IPS-NIHi7 (cell line): Measurements from ENCODE around the gene PDPR.
A peak's percentile ranks its signal among the peaks of the same experiment; 100 is the strongest.
"Not testable (repeated sequence)": the region's sequence is repeated elsewhere in the genome, so short reads cannot be mapped to it uniquely, and the experiment has no call there.

Experiments used
- DNase-seq: peaks from one replicate; pipeline ENCODE4 v3.0.0; 2012; ENCODE audit warnings: mixed read lengths; ENCODE audit errors: extremely low spot score

PDPR gene

DNA sequence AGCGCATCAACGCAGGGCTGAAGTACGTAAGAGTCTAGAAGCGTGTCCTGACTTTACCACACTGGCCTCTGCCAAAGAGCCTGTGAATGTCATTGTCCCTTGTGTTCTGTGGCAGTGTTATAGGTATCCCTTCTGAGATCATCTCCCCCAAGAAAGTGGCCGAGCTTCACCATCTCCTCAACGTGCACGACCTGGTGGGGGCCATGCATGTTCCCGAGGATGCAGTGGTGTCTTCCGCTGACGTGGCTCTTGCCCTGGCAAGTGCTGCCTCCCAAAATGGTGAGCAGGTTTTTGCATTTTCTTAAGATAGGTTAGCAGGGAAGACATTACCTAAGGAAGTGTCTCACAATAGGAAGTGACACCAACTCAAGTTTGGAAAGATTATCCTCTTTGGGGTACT lies 14.7 kb downstream of the PDPR start:
- DNase-seq = not testable (repeated sequence)

DNA sequence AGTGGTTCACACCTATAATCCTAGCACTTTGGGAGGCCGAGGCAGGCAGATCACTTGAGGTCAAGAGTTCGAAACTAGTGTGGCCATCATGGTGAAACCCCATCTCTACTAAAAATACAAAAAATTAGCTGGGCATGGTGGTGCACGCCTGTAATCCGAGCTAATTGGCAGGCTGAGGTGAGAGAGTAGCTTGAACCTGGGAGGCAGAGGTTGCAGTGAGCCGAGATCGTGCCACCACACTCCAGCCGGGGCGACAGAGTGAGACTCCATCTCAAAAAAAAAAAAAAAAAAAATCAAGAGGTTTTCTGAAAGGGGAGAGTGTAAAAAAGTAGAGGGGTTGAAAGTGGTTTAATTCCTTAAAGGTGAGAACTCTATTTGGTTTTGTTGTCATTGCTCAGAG lies 21.7 kb downstream of the PDPR start:
- not testable (repeated sequence) for DNase-seq

- DNase-seq = not testable (repeated sequence)
Observed at GRCh38 chr16:70136595-70136994, 22.5 kb downstream of the PDPR start.

DNA sequence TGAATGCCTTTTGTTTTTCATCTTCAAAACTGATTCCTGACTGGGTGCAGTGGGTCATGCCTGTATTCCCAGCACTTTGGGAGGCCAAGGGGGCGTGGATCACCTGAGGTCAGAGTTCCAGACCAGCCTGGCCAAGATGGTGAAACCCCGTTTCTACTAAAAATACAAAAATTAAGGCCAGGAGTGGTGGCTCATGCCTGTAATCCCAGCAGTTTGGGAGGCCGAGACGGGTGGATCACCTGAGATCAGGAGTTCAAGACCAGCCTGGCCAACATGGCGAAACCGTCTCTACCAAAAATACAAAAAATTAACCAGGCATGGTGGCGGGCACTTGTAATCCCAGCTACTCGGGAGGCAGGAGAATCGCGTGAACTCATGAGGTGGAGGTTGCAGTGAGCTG lies 28.6 kb downstream of the PDPR start:
- DNase-seq = not testable (repeated sequence)

- DNase-seq = not testable (repeated sequence)
Observed at GRCh38 chr16:70143231-70143895, 29.2 kb downstream of the PDPR start.

DNA sequence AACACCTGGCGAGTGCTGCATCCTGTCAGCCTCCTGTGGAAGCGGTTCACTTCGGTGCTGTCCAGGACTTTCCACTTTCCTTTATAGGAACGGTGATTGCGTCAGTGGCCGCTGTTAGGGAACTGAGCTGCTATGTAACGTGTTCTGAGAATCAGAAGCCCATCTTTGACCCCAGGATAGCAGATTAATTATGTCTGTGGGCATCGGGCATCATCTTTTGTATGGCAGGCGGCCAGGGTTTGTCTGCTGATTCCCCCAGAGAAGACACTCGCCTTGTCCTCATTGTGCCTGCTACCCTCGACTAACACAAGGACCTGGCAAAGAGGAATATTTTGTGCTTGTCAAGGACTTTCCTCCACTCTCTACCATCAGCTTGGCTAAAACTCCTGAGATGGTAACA lies 33.7 kb downstream of the PDPR start:
- DNase-seq = not testable (repeated sequence)

DNA sequence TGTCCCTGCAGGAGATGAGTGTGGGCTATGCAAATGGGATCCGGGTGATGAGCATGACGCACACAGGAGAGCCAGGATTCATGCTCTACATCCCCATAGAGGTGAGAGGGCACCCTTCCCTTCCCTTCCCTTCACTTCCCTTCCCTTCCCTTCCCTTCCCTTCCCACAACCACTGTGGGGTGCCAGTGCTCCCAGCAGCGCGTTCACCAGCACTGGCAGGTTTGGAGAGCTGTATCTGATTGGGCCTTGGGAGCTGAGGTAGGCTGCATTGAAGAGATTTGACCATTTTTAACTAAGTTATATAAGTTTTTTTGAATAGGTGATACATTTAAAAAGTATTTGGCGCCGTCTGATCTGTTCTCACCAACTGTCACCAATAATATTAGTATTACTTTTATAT lies 34.3 kb downstream of the PDPR start:
- not testable (repeated sequence) for DNase-seq

GRCh38 chr16:70149296-70149695 lies 35.2 kb downstream of the PDPR start:
- not testable (repeated sequence) for DNase-seq

DNA sequence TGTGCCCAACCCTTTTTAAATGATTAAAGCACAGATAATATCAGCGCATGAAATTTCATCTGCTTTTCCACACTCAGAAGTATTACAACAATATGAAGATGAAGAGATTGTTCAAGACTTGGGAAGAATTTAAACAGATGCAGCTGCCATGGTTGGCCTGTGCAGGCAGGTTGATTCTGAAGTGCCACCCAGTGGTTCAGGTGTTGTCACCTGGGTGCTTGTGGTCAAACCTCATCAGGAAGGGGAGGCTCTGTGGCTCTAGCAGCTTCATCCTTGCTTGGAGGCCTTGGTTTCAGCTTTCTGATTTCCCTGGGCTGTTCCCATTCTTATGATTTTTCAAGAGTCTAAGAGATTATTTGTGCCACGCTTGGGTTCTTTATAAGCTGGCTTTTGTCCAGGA lies 37.3 kb downstream of the PDPR start:
- DNase-seq = peak; percentile 12

DNA sequence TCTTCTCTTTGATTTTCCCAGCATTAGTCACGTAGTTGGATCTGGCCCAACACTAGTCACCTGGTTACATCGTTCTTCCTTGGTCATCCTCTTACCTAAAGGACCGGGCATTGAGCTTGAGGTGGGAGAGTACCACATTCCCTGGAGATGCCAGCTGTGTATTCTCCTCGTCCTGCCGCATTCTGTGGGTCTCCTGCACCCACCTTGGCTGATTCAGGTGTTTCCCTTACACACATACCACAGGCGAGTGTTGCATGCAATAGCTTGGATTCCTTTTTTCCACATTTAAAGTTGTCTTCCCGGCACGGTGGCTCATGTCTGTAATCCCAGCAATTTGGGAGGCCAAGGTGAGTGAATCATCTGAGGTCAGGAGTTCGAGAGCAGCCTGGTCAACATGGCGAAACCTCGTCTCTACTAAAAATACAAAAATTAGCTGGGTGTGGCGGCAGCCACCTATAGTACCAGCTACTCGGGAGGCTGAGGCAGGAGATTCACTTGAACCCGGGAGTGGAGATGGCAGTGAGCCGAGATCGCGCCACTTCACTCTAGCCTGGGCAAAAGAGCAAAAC lies 37.9 kb downstream of the PDPR start:
- DNase-seq = no peak

GRCh38 chr16:70152578-70153302 lies 38.6 kb downstream of the PDPR start:
- DNase-seq = no peak

- not testable (repeated sequence) for DNase-seq
Observed at GRCh38 chr16:70154736-70155135, 40.6 kb downstream of the PDPR start.

DNA sequence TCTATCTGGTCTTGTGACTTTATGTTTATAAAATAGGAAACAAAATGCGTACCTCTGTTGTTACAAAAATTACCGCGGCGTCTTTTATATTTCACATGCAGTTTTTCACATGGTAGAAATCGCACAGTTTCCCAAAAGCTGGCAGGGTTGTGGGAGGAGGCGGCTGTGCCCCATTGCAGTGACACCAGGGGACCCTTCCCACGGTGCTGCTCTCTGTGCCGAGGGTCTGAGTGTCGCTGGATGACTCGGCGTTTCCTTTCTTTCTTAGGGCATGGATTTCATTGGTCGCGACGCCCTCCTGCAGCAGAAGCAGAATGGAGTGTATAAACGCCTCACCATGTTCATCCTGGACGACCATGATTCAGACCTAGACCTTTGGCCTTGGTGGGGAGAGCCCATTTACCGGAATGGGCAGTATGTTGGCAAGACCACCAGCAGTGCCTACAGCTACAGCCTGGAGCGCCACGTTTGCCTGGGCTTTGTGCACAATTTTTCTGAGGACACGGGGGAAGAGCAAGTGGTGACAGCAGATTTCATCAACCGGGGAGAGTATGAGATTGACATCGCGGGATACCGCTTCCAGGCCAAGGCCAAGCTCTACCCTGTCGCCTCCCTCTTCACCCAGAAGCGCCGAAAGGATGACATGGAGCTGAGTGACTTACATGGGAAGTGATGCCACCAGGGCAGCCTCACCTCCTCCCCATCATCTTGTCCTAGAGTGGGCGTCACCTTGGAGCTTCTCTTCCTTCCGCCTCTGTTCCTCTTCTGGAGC lies 42.3 kb downstream of the PDPR start:
- peak; percentile 13 for DNase-seq

- no peak for DNase-seq
Observed at GRCh38 chr16:70157105-70157476, 43.0 kb downstream of the PDPR start.

DNA sequence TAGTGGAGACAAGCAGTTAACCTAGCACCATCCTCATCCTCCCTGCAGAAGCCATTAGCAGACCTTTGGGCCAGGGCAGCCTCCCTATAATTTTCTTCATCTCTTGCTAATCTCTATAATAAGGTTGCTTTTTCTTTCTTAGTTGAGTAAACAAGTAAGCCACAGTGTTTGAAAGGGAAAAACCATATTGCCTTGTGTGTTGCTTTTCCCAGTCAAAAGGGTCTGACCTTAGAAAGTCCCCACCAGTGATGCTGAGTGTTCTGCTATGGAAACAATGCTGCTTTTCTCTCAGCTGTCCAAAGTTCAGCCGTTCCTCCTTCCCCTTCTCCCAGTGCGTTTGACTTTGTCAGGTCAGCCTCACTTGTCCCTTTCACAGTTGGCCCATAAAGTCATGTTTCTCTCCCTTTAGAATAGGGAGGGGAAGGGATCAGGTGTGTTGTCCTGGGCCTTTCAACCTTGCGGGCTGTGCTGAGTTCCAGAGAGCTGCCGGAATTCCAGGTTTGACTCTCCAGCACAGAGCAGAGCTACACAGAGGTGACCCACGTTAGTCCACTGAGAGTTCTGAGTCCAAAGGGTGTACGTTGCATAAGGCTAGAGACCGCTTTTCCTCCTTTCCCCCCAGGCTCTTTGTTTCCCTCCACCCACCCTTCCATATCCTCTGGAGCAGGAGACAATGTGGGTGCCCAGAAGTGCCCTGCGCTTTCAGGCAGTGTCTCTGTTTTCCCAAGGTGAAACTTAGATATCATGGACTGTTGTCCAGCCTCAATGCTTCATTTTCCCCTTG lies 43.5 kb downstream of the PDPR start:
- DNase-seq = no peak

DNA sequence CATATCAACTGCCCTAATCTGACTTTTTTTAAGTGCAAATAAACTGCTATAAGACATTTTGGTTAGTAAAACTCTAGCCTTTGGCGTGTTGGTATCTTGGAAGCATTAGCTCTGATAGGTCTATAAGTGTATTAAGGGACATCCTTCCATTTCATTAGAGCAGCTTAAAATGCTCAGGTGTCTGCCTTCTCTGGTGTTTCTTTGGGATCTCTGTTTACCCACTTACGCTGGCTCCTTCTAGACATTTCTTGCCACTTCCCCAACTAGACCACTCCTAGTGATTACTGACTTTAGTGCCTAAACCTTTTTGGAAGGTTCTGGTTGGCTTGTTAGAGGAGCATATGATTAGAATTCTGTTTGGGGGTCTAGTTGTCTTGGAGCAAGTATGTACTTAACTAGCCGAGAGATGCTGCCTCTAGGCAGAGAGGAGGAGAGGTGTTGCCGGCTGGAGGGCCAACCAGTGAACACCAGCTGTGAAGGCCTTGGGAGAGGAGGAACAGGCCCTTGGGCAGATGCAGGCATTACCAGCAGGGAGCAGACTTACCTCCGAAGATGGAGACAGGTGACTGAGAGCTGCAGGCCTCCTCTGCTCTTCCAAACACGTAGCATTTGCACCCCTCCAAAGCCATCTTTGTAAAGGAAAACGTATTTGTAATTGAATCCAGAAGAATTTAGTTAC lies 44.3 kb downstream of the PDPR start:
- DNase-seq = peak; percentile 66

DNA sequence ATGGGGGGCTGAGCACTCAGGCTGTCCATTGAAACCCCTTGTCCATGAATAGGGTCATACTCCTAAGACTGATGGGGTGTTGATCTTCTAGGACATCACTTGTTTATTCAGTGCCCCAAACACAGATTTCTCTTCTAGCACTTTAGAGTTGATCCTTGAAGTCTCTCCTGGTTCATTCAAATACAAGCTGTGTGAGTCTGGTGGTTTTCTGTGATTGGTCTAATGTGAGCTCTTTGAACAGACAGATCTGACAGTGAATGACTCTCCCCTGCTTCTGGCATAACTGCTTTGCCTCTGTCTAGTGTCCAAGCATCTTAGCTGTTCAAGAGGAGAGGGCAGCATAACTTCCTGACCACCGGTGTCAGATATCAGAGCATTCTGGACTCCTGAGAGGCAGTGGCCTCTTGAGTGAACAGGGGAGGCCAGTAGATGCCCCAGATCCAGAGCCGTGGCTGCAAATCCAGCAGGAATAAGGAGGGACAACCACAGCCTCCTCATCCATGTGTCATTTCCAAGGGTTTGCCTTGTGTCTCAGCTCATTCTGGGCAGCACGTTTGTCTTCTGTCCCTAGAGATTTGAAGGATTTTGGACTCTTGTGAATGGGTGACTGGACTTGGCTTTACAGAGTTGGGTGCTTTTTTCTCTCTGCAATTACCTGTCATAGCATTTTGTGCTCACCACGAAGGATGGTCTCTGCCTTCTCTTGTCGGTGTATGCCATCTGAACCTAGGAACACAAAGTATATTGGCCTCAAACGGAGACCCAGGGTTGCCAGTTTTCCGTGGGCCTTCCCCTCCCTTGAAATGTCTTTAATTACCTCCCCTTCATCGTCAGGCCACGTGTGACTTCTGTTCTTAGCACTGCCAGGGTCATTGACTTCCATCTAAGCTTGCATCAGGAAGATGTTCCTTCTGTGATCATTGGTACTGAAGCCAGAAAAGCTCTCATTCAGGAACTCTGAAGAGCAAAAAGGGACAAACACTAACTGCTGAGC lies 45.5 kb downstream of the PDPR start:
- DNase-seq = no peak

- DNase-seq = no peak
Observed at GRCh38 chr16:70160388-70160787, 46.3 kb downstream of the PDPR start.

DNA sequence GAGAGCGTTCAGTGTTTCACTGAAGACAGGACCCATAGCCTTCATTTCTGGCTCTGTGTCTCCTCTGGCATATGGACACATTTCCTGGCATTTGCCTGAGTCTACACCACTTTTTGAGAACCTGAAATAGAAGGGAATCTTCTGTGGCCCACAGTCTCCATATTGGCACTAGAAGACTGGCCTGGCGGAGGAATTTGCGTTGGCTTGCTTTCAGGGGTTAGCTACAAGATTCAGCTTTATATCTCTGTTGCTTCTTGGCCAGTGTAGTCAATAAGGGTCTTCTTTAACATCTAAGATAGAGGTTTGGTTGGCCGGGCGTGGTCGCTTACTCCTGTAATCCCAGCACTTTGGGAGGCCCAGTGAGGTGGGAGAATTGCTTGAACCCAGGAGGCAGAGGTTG lies 46.7 kb downstream of the PDPR start:
- no peak for DNase-seq

DNA sequence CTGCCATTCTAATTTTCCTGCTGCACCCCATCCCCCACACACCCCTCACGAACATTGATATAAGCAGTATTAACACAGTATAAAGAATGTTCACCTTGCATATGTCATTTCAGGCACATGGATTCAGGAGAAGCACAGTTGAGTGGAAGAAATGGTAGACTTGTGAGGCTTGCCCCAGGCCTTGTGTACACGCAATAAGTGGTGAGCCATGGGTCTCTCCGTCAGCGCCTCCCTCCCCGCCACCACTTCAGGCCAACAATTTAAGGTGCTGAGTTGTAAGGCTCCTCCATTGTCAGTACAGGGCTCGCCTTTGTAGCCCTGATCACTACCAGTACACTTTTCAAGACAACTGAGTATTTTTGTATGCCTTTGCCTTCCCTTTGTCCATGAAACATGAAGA lies 47.2 kb downstream of the PDPR start:
- peak; percentile 8 for DNase-seq
